ENCODE data around the gene SRL. TPM values are rescaled to one million over a fixed set of nuclear protein-coding genes. Genes with fewer than 3 reads are reported as not detected.

The SRL gene
- total RNA-seq, 4 donors from 2014 or later: 0.16 to 1.4 (median 0.52) TPM

GRCh38 chr16:4152267-4152666 is 89.6 kb downstream of the SRL start:
- WGBS: 56% methylated on average over 5 of the region's 5 CpGs
- no peak overlapping the region for H3K4me3 ChIP-seq
- H3K27ac ChIP-seq: no peak overlapping the region
- TF ChIP-seq POLR2AphosphoS5 (IDR thresholded peaks at IDR 0.05): no peak
- no peak for TF ChIP-seq CTCF (IDR thresholded peaks at IDR 0.05)
- no peak for TF ChIP-seq POLR2A (IDR thresholded peaks at IDR 0.05)
- no peak for TF ChIP-seq EP300 (IDR thresholded peaks at IDR 0.05)
- no peaks in the 10 kb centered on the region for H3K4me1 ChIP-seq
- DNase-seq (ENCODE audit: low spot score in 2 of 2): no peak
- no peaks in the 10 kb centered on the region for H3K9me3 ChIP-seq
- H3K27me3 ChIP-seq: no peaks in the 10 kb centered on the region
- no peaks in the 10 kb centered on the region for H3K36me3 ChIP-seq

- no peak for DNase-seq (ENCODE audit: low spot score in 2 of 2)
- no peaks in the 10 kb centered on the region for H3K36me3 ChIP-seq
- H3K27ac ChIP-seq: no peak overlapping the region
- 90% methylated on average over 10 of the region's 10 CpGs for WGBS
- peaks cover 3% of the 10 kb centered on the region for H3K4me1 ChIP-seq
- TF ChIP-seq EP300 (IDR thresholded peaks at IDR 0.05) (no peak), CTCF (IDR thresholded peaks at IDR 0.05) (no peak), POLR2A (IDR thresholded peaks at IDR 0.05) (no peak), POLR2AphosphoS5 (IDR thresholded peaks at IDR 0.05) (no peak)
- no peaks in the 10 kb centered on the region for H3K27me3 ChIP-seq
- H3K4me3 ChIP-seq: no peak overlapping the region
- H3K9me3 ChIP-seq: no peaks in the 10 kb centered on the region
Observed at GRCh38 chr16:4147236-4147635, 94.6 kb downstream of the SRL start.

- TF ChIP-seq POLR2A (IDR thresholded peaks at IDR 0.05): no peak
- TF ChIP-seq CTCF (IDR thresholded peaks at IDR 0.05): no peak
- no peak for TF ChIP-seq POLR2AphosphoS5 (IDR thresholded peaks at IDR 0.05)
- TF ChIP-seq EP300 (IDR thresholded peaks at IDR 0.05): no peak
- 39% methylated on average over 5 of the region's 5 CpGs for WGBS
- H3K4me1 ChIP-seq: peaks cover 6% of the 10 kb centered on the region
- H3K4me3 ChIP-seq: no peak overlapping the region
- H3K36me3 ChIP-seq: no peaks in the 10 kb centered on the region
- H3K27me3 ChIP-seq: no peaks in the 10 kb centered on the region
- H3K27ac ChIP-seq: no peak overlapping the region
- no peak for DNase-seq (ENCODE audit: low spot score in 2 of 2)
- no peaks in the 10 kb centered on the region for H3K9me3 ChIP-seq
Observed at GRCh38 chr16:4142268-4142667, 99.6 kb downstream of the SRL start.

- H3K9me3 ChIP-seq: no peaks in the 10 kb centered on the region
- no peak overlapping the region for H3K4me3 ChIP-seq
- DNase-seq (ENCODE audit: low spot score in 2 of 2): no peak
- no peak for TF ChIP-seq POLR2A (IDR thresholded peaks at IDR 0.05)
- H3K4me1 ChIP-seq: peaks cover 6% of the 10 kb centered on the region
- WGBS: 94% methylated on average over 12 of the region's 12 CpGs
- H3K27ac ChIP-seq: no peak overlapping the region
- no peaks in the 10 kb centered on the region for H3K36me3 ChIP-seq
- H3K27me3 ChIP-seq: no peaks in the 10 kb centered on the region
Observed at GRCh38 chr16:4141604-4142003, 100.3 kb downstream of the SRL start.

GRCh38 chr16:4140652-4141051 is 101.2 kb downstream of the SRL start:
- no peaks in the 10 kb centered on the region for H3K36me3 ChIP-seq
- no peak overlapping the region for H3K27ac ChIP-seq
- no peak for DNase-seq (ENCODE audit: low spot score in 2 of 2)
- H3K9me3 ChIP-seq: no peaks in the 10 kb centered on the region
- 58% methylated on average over 3 of the region's 3 CpGs for WGBS
- H3K4me3 ChIP-seq: no peak overlapping the region
- H3K4me1 ChIP-seq: peaks cover 6% of the 10 kb centered on the region
- TF ChIP-seq POLR2AphosphoS5 (IDR thresholded peaks at IDR 0.05) (no peak), POLR2A (IDR thresholded peaks at IDR 0.05) (no peak), CTCF (IDR thresholded peaks at IDR 0.05) (no peak), EP300 (IDR thresholded peaks at IDR 0.05) (no peak)
- H3K27me3 ChIP-seq: no peaks in the 10 kb centered on the region

- H3K9me3 ChIP-seq: no peaks in the 10 kb centered on the region
- H3K36me3 ChIP-seq: no peaks in the 10 kb centered on the region
- no peaks in the 10 kb centered on the region for H3K27me3 ChIP-seq
- TF ChIP-seq POLR2A (IDR thresholded peaks at IDR 0.05): no peak
- TF ChIP-seq EP300 (IDR thresholded peaks at IDR 0.05): no peak
- TF ChIP-seq POLR2AphosphoS5 (IDR thresholded peaks at IDR 0.05): no peak
- no peak for TF ChIP-seq CTCF (IDR thresholded peaks at IDR 0.05)
- H3K4me3 ChIP-seq: no peak overlapping the region
- H3K27ac ChIP-seq: no peak overlapping the region
- DNase-seq (ENCODE audit: low spot score in 2 of 2): no peak
- peaks cover 6% of the 10 kb centered on the region for H3K4me1 ChIP-seq
Observed at GRCh38 chr16:4139968-4140367, 101.9 kb downstream of the SRL start.

Measured in suprapubic skin (tissue), 4 donors.